Esophagus muscularis mucosa (tissue), 4 donors: ENCODE results near the gene YIPF6. TPM values are rescaled to one million over a fixed set of nuclear protein-coding genes. Genes with fewer than 3 reads are reported as not detected.

Source experiments
- DNase-seq: peaks from one replicate; pipeline ENCODE4 v3.0.0-alpha.2; 2017; ENCODE audit errors: extremely low spot score
- H3K27ac ChIP-seq, 4 donors: fragments of 200-600 bp; sonication (generic); replicated peaks in 1 of 4; 1 replicate in 3 of 4; 2 replicates in 1 of 4; pipeline ENCODE4 v1.5.1; 2016 to 2019; ENCODE audit warnings: mild to moderate bottlenecking in 1 of 4
- H3K27me3 ChIP-seq, 4 donors: fragments of 200-600 bp; sonication (generic); one replicate each; pipeline versions ENCODE4 v1.5.1 to v1.6.0; 2016 to 2019
- H3K36me3 ChIP-seq, 4 donors: fragments of 200-600 bp; sonication (generic); one replicate each; pipeline ENCODE4 v1.5.1; 2016 to 2019
- H3K4me1 ChIP-seq, 4 donors: fragments of 200-600 bp; sonication (generic); one replicate each; pipeline ENCODE4 v1.5.1; 2016 to 2019
- H3K4me3 ChIP-seq, 4 donors: fragments of 200-600 bp; sonication (generic); 1 replicate in 2 of 4; 2 replicates in 2 of 4; pipeline ENCODE4 v1.5.1; 2016 to 2019; ENCODE audit warnings: mild to moderate bottlenecking in 4 of 4, moderate library complexity in 1 of 4
- H3K9me3 ChIP-seq, 4 donors: fragments of 200-600 bp; sonication (generic); 1 replicate in 3 of 4; 2 replicates in 1 of 4; pipeline ENCODE4 v1.5.1; 2016 to 2019
- CTCF ChIP-seq, 3 experiments: fragments of 200-600 bp in 2 of 3; fragments of 450-650 bp in 1 of 3; sonication (generic) in 2 of 3; IDR thresholded peaks; one replicate each; pipeline ENCODE4 v1.5.1; 2017 to 2019; ENCODE audit warnings: antibody characterized with exemption in 3 of 3, mild to moderate bottlenecking in 2 of 3, moderate library complexity in 1 of 3
- EP300 ChIP-seq: sonication (generic); formaldehyde crosslinking; IDR thresholded peaks from one replicate; pipeline ENCODE4 v1.6.1; 2017; ENCODE audit warnings: antibody characterized with exemption
- POLR2A ChIP-seq: fragments of 450-650 bp; IDR thresholded peaks from one replicate; pipeline ENCODE4 v1.6.1; 2017; ENCODE audit warnings: antibody characterized with exemption, moderate library complexity, mild to moderate bottlenecking, low read depth
- POLR2AphosphoS5 ChIP-seq, 2 donors: sonication (generic); formaldehyde crosslinking; IDR thresholded peaks; one replicate each; pipeline ENCODE4 v1.6.1; 2017; ENCODE audit warnings: antibody characterized with exemption in 2 of 2
- WGBS: methylation state at CpG from one replicate; pipeline ENCODE4 v1.1.5; 2018; 5-methylcytosine and 5-hydroxymethylcytosine counted together
- intact Hi-C: fragments of 100-400 bp; cut with DNase I; formaldehyde crosslinking; loops from one replicate; pipeline ENCODE4 v1.15.1; 2023
- small RNA-seq, 3 donors: library from RNA; depleted of rRNA; stranded (forward); fragments of <200 nt; gene quantifications; one replicate each; pipeline ENCODE3, GENCODE V24; 2016
- total RNA-seq, 4 donors: library from RNA; depleted of rRNA; stranded (reverse); fragments of >200 nt; gene quantifications; one replicate each; pipeline versions ENCODE4 v1.1.0 to v1.2.1, GENCODE V29; 2016

Gene YIPF6
- total RNA-seq, 4 donors from 2014 or later: 22.4 to 28.5 (median 24.5) TPM

- no peak overlapping the region for H3K27ac ChIP-seq
- intact Hi-C loops: no loop called here
- WGBS: 58% methylated on average over 2 of the region's 2 CpGs
These were observed 85.4 kb downstream of the YIPF6 start for GRCh38 chrX:68584221-68584620.

More at GRCh38 chrX:68584221-68584620, 85.4 kb downstream of the YIPF6 start:
- TF ChIP-seq EP300 (no peak), POLR2AphosphoS5 (IDR thresholded peaks at IDR 0.05) (no peak), POLR2A (no peak), CTCF (IDR thresholded peaks at IDR 0.05) (no peak)
- H3K4me3 ChIP-seq: no peak overlapping the region
- H3K36me3 ChIP-seq: no peaks in the 10 kb centered on the region
- H3K9me3 ChIP-seq: no peaks in the 10 kb centered on the region
- H3K4me1 ChIP-seq: no peaks in the 10 kb centered on the region
- H3K27me3 ChIP-seq: peaks cover 0 to 6% (median 0%) of the 10 kb centered on the region in 4 donors
- no peak for DNase-seq

Small RNAs within 50 kb of the gene (small RNA-seq; reads per million reads assigned to genes)
- gene RNU6-245P: 0 reads per million in 3 donors

Other genes starting within 250 kb of the YIPF6 start
- 10 to 100 TPM in 1 of 4 donors, 1 to 10 TPM in 3; 5.1 to 11.2 (median 8.0) TPM for gene OPHN1, start 65.6 kb upstream of the YIPF6 start, total RNA-seq
- gene STARD8, start 148.6 kb downstream of the YIPF6 start, total RNA-seq: 10 to 100 TPM; 11.2 to 20.4 (median 11.4) TPM